Measurements from ENCODE around the gene CEP126.
A peak's percentile ranks its signal among the peaks of the same experiment; 100 is the strongest.

The CEP126 gene

GRCh38 chr11:101880222-101880621, 34.6 kb upstream of the CEP126 start:
- peak; percentile 75 for DNase-seq (ENCODE audit: low read depth)
- no peak overlapping the region for H3K4me3 ChIP-seq (ENCODE audit: low read length)
- peak; percentile 57 for TF ChIP-seq CTCF (IDR thresholded peaks at IDR 0.05; ENCODE audit: insufficient read depth, low read depth, low read length, missing control alignments)

GRCh38 chr11:101881586-101881985, 33.2 kb upstream of the CEP126 start:
- TF ChIP-seq CTCF (IDR thresholded peaks at IDR 0.05; ENCODE audit: insufficient read depth, low read depth, low read length, missing control alignments), result no peak
- no peak overlapping the region for H3K4me3 ChIP-seq (ENCODE audit: low read length)
- DNase-seq (ENCODE audit: low read depth), result peak; percentile 47

GRCh38 chr11:101885631-101886030, 29.2 kb upstream of the CEP126 start:
- no peak for DNase-seq (ENCODE audit: low read depth)
- no peak for TF ChIP-seq CTCF (IDR thresholded peaks at IDR 0.05; ENCODE audit: insufficient read depth, low read depth, low read length, missing control alignments)
- H3K4me3 ChIP-seq (ENCODE audit: low read length), result no peak overlapping the region

- TF ChIP-seq CTCF (IDR thresholded peaks at IDR 0.05; ENCODE audit: insufficient read depth, low read depth, low read length, missing control alignments), result no peak
- DNase-seq (ENCODE audit: low read depth), result no peak
Measured at GRCh38 chr11:101889767-101890166, 25.0 kb upstream of the CEP126 start.

GRCh38 chr11:101894505-101894904, 20.3 kb upstream of the CEP126 start:
- no peak overlapping the region for H3K4me3 ChIP-seq (ENCODE audit: low read length)

More at GRCh38 chr11:101889767-101890166, 25.0 kb upstream of the CEP126 start:
- H3K4me3 ChIP-seq (ENCODE audit: low read length), result no peak overlapping the region

GRCh38 chr11:101907815-101908214, 7.0 kb upstream of the CEP126 start:
- no peak overlapping the region for H3K4me3 ChIP-seq (ENCODE audit: low read length)
- DNase-seq (ENCODE audit: low read depth), result no peak
- no peak for TF ChIP-seq CTCF (IDR thresholded peaks at IDR 0.05; ENCODE audit: insufficient read depth, low read depth, low read length, missing control alignments)

More at GRCh38 chr11:101894505-101894904, 20.3 kb upstream of the CEP126 start:
- TF ChIP-seq CTCF (IDR thresholded peaks at IDR 0.05; ENCODE audit: insufficient read depth, low read depth, low read length, missing control alignments), result no peak
- DNase-seq (ENCODE audit: low read depth), result no peak

- DNase-seq (ENCODE audit: low read depth), result no peak
- no peak for TF ChIP-seq CTCF (IDR thresholded peaks at IDR 0.05; ENCODE audit: insufficient read depth, low read depth, low read length, missing control alignments)
- no peak overlapping the region for H3K4me3 ChIP-seq (ENCODE audit: low read length)
Measured at GRCh38 chr11:101909087-101909486, 5.7 kb upstream of the CEP126 start.

Data from epithelial cell of esophagus (primary cell).